Measurements from ENCODE around the gene SEC23IP. TPM values are rescaled to one million over a fixed set of nuclear protein-coding genes. Genes with fewer than 3 reads are reported as not detected.

SEC23IP gene
- total RNA-seq, 2 donors from 2014 or later, result 37.7 to 75.2 TPM

DNA sequence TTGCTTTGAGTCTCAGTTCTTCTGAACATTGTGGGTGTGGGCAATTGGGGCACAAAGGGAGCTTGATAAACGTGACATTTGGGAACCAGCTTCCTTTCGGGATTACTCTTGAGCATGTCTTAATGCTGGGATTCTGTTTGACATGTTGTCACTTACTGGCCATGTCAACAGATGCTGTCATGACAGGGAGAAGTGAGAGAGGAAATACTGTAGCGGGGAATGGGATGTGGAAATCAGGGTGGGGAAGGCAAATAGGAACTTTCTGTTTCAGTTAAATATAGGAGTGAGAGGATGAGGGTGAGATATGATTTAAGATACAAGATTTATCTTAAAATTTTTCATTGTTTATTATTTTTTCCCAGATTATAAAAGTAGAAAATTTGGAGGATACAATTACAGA lies 83.9 kb downstream of the SEC23IP start:
- intact Hi-C loops (cut with DNase I), result no loop called here
- Histone ChIP-seq H3K36me3 (no peaks in the 10 kb centered on the region), H3K9me3 (no peaks in the 10 kb centered on the region), H3K4me3 (no peak overlapping the region), H3K27me3 (replicated peaks; ENCODE audit: insufficient read depth) (no peaks in the 10 kb centered on the region), H3K4me1 (replicated peaks) (no peaks in the 10 kb centered on the region), H3K27ac (no peak overlapping the region)
- 81% methylated on average over 3 of the region's 3 CpGs for WGBS
- TF ChIP-seq POLR2AphosphoS5 (IDR thresholded peaks at IDR 0.05) (no peak), POLR2A (IDR thresholded peaks at IDR 0.05) (no peak)
- TF ChIP-seq, protein P1, sequence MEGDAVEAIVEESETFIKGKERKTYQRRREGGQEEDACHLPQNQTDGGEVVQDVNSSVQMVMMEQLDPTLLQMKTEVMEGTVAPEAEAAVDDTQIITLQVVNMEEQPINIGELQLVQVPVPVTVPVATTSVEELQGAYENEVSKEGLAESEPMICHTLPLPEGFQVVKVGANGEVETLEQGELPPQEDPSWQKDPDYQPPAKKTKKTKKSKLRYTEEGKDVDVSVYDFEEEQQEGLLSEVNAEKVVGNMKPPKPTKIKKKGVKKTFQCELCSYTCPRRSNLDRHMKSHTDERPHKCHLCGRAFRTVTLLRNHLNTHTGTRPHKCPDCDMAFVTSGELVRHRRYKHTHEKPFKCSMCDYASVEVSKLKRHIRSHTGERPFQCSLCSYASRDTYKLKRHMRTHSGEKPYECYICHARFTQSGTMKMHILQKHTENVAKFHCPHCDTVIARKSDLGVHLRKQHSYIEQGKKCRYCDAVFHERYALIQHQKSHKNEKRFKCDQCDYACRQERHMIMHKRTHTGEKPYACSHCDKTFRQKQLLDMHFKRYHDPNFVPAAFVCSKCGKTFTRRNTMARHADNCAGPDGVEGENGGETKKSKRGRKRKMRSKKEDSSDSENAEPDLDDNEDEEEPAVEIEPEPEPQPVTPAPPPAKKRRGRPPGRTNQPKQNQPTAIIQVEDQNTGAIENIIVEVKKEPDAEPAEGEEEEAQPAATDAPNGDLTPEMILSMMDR (IDR thresholded peaks at IDR 0.05), result no peak
- DNase-seq (ENCODE audit: low spot score), result no peak

DNA sequence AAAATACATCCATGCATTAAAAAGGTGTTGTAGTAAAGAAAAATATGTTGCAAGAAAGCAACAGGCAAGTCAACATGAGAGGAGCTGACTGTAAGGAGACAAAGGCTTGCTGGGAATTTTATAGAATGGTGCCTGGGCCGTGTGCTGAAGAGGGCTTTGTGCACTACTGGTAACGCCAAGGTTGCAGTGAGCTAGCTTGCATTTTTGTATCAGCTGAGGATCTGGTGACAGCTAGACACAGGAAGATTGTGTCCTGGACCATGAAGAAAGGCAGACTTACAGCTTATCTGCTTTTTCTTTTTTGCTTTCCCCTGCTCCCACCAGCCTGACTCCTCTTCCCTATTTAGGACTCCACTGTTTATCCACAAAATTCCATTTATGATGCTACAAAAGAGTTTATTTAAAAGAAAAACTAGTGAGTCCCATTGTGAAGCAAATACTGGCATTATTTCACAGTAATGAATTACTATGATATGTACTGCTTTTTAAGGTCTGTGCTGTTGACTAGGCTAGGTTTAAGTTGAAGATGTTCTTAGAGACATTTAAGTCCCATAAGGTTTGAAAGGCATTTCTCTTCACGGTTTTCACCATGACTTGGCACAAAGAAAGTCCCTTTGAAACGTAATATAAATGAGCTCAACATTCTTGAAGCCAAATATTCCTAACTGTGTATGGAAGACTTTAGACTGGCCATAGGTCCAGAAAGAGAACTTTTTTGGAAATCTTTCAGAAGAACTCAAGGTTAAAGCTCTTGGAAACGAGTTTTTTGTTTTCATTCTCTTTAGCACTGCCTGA lies 88.6 kb downstream of the SEC23IP start:
- no peak overlapping the region for H3K27ac ChIP-seq
- H3K36me3 ChIP-seq, result no peaks in the 10 kb centered on the region
- WGBS, result 39% methylated on average over 5 of the region's 5 CpGs
- H3K27me3 ChIP-seq (replicated peaks; ENCODE audit: insufficient read depth), result no peaks in the 10 kb centered on the region
- H3K4me3 ChIP-seq, result no peak overlapping the region
- TF ChIP-seq POLR2AphosphoS5 (IDR thresholded peaks at IDR 0.05), result no peak
- TF ChIP-seq, protein P1 (IDR thresholded peaks at IDR 0.05), result no peak
- no peaks in the 10 kb centered on the region for H3K9me3 ChIP-seq
- H3K4me1 ChIP-seq (replicated peaks), result no peaks in the 10 kb centered on the region
- intact Hi-C loops (cut with DNase I), result no loop called here
- no peak for DNase-seq (ENCODE audit: low spot score)

DNA sequence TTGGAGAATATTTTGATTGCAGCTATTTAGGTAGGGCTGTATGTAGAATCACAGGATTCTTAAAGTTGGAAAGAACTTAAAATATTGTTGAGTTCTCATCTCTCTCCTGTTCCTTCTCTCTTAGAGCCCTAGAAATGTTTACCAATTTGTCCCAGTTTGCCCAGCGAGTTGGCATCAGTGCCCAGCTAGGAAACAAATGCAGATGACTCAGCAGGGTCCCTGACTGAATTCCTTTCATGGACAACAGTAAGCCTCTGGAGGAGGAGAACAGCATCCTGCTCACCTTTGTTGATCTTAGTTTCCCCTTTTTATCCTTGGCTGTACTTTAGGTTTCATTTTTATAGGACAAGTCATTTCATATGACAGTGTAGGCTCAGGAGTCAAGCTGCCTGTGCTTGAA lies 89.3 kb downstream of the SEC23IP start:
- Histone ChIP-seq H3K4me3 (no peak overlapping the region), H3K36me3 (no peaks in the 10 kb centered on the region), H3K4me1 (replicated peaks) (no peaks in the 10 kb centered on the region), H3K27me3 (replicated peaks; ENCODE audit: insufficient read depth) (no peaks in the 10 kb centered on the region), H3K27ac (no peak overlapping the region), H3K9me3 (no peaks in the 10 kb centered on the region)
- intact Hi-C loops (cut with DNase I), result no loop called here
- TF ChIP-seq, protein P1 (IDR thresholded peaks at IDR 0.05), result no peak
- TF ChIP-seq POLR2AphosphoS5 (IDR thresholded peaks at IDR 0.05), result peak; percentile 20
- WGBS, result 41% methylated on average over 1 of the region's 1 CpG
- DNase-seq (ENCODE audit: low spot score), result no peak

DNA sequence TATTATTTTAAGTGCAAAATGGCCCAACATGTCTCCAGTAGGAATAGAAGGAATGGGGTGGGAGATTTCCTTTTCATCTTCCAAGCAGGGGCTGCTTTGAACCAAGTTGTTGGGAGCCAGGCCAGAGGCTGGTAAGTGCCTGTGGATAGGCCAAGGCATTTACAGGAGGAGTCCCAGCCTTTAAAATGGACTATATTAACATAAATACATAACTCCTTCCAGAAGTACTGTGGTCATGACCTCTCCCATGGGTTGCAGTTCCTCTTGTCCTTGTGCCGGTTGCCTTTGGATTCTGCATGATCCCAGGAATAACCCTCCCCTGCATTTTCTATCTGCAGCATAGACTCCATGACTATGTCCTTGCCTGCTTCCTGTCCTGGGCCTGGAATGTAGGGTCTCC lies 95.8 kb downstream of the SEC23IP start:
- TF ChIP-seq, protein P1 (IDR thresholded peaks at IDR 0.05), result no peak
- no peak for TF ChIP-seq POLR2AphosphoS5 (IDR thresholded peaks at IDR 0.05)
- TF ChIP-seq POLR2A (IDR thresholded peaks at IDR 0.05), result no peak
- H3K4me1 ChIP-seq (replicated peaks), result no peaks in the 10 kb centered on the region
- no peak overlapping the region for H3K27ac ChIP-seq
- H3K9me3 ChIP-seq, result no peaks in the 10 kb centered on the region
- no peaks in the 10 kb centered on the region for H3K36me3 ChIP-seq
- no peak for DNase-seq (ENCODE audit: low spot score)
- H3K4me3 ChIP-seq, result no peak overlapping the region
- H3K27me3 ChIP-seq (replicated peaks; ENCODE audit: insufficient read depth), result no peaks in the 10 kb centered on the region
- intact Hi-C loops (cut with DNase I), result no loop called here
- 71% methylated on average over 1 of the region's 1 CpG for WGBS

DNA sequence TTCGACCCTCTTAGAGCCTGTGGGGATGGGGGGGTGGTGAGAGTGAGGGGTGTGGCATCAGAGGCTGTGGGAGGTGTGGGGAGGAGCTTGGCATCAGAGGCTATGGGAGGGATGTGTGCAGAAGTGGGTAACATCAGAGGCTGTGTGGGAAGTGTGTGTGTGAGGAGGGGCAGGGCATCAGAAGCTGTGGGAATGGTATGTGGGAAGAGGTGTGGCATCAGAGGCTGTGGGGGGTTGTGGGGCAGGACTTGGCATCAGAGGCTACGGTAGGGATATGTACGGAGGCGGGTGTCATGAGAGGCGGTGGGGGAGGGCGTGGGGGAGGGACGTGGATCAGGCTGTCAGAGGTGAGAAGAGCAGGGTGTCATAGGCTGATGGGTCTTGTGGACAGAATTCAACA lies 97.4 kb downstream of the SEC23IP start:
- Histone ChIP-seq H3K27ac (no peak overlapping the region), H3K4me3 (no peak overlapping the region), H3K36me3 (no peaks in the 10 kb centered on the region), H3K9me3 (no peaks in the 10 kb centered on the region), H3K27me3 (replicated peaks; ENCODE audit: insufficient read depth) (no peaks in the 10 kb centered on the region), H3K4me1 (replicated peaks) (no peaks in the 10 kb centered on the region)
- 69% methylated on average over 7 of the region's 7 CpGs for WGBS
- TF ChIP-seq, protein P1 (IDR thresholded peaks at IDR 0.05), result no peak
- TF ChIP-seq POLR2A (IDR thresholded peaks at IDR 0.05) (no peak), POLR2AphosphoS5 (IDR thresholded peaks at IDR 0.05) (no peak)
- intact Hi-C loops (cut with DNase I), result no loop called here
- DNase-seq (ENCODE audit: low spot score), result no peak

Measured in prostate gland (tissue), 2 donors.